CD4-positive, alpha-beta T cell treated with Interleukin-6 for 4 hours (primary cell): ENCODE results near the gene HOXD8.
A peak's percentile ranks its signal among the peaks of the same experiment; 100 is the strongest.

Experiments used
- DNase-seq: peaks from one replicate; pipeline ENCODE4 v3.0.0-alpha.2; 2020; ENCODE audit warnings: mixed read lengths

Gene HOXD8

DNA sequence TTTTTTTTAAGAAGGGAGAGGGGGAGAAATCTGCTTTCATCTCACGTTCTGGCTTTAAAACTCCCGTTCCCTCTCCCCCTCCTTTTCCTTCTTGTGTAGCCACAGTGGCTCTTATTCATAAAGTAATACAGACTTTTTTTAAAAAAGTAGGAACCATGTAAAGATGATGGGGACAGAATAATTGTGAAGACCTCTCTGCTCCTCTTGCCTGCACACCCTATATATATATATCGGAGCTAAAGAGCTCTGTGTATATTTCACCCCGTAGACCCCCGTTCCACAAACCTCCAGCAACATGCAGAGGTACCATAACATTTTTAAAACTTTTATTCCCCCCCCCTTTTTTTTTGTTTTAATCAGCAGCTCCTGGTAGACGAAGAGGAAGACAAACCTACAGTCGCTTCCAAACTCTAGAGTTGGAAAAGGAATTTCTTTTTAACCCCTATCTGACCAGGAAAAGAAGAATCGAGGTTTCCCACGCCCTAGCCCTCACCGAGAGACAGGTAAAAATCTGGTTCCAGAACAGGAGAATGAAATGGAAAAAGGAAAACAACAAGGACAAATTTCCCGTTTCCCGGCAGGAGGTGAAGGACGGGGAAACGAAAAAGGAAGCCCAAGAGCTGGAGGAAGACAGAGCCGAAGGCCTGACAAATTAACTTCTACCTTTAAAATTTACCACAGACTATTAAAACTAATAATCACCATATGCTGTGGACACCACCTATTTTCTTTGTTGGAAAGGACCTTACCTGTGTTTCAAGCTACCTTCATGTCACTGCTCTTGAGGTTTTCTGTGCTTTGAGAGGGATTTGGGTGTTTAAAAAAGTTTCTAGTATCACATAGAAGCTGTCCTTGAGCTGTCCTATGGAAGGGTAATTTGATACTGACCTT lies 1.7 kb downstream of the HOXD8 start:
- no peak for DNase-seq

DNA sequence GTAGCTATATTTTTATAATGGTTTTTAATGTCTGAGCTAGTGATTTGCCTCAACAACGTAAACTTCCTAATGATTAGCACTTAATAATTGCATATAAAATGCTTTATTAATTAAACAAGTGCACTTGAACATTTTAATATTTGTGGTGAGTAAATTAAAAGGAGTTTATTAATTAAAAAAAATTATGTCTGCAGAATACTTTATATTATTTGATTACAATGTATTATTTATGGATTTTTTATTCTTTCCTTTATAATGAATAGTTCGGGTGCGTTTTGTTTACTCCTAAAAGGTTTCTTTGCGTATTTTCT lies 2.3 kb downstream of the HOXD8 start:
- DNase-seq: no peak

DNA sequence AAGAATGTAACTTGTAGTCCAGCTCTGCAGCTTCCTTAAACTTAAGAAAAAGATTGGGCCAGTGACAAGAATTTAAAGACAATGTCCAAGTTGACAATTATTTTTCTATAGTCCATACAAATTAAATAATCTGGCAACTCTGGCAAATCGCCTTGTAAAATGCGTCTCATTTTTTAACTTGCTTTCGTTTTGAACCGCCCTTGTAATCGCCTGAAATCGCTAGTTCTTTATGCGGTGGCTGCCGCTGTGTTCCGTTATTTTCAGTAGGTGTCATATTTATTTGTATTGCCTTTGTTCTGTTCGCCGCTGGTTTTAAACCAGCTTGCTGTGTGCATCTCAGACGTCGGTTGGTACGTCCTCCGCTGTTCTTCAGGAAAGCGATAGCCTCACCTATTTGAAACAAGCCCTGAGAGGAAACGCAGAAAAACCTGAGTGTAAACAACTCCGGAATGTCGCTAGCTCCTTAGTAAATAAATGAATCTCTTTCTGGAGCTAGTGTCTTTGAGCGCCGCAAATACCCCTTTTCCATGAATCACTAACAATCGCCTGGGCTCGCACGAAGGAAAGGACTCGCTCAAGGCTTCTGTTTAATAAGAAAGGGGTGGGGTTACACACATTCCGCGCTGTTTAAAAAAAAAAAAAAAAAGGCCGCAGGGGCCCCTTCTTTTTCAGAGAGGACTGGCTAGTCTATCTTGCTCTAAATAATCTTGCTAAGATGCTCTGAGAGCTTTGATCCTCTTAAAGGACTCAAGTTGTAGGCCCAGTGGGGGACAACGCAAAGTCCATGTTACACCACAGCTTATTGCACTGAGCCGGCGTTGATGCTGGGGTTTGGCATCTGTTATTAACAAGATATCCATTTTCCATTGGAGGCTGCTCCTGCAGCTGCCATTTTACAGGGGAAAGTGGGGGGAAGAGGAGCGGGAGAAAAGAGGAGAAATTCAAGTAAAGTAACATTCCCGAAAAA lies 3.0 kb downstream of the HOXD8 start:
- DNase-seq: no peak

DNA sequence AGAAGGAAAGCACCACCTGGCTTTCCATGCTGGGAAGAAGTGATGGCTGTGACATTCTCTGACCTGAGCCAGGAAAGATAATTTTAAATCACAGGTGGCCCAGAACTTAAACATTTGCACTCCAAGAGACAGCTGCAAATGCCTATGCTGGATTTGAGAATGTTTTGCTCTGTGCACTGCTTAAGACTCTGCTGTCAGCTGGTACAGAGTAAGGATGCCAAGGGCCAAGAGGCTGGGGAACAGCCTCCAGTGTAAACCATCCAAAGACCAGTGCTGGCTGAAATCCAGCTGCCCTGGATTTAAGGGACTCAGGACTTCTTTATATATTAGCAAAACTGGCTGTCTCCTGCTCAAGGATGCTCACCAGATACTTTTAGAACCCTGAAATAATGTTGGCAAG lies 3.9 kb downstream of the HOXD8 start:
- DNase-seq: no peak

DNA sequence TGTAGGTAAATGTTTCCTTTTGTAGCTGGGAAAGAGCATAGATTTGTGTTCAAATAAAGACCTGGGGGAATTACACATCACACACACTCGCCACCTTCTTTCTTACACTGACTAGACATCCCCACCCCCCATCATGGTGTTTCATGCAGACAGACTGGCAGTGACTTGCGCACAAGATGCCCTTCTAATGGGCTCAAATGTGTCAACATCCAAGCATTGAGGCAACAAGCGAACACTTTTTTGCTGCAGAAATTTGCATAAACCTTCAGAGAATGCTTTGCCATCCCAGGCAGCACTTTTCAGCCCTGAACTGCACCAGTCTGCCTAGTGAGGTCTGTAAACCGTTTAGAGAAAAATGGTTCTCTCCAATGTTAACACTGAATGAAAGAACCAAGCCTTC lies 4.5 kb downstream of the HOXD8 start:
- no peak for DNase-seq

DNA sequence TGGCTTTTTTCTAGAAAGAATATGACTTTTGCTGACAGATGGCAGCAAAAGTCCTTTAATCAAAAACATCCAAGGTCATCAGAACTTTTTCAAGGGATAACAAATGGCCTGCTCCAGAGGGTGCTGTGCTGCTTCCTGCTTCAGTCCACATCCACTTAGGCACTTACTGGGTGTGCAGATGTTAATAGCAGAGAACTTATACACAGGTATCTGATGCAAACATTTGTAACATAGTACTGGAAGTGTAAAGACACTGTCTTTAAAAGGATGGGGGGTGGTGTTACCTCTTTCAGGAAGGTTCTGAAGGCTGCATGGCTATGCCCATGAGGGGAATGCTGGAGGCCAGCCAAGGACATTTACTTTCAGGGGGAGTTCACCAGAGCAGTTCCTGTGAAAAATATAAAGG lies 5.5 kb downstream of the HOXD8 start:
- DNase-seq: no peak

DNA sequence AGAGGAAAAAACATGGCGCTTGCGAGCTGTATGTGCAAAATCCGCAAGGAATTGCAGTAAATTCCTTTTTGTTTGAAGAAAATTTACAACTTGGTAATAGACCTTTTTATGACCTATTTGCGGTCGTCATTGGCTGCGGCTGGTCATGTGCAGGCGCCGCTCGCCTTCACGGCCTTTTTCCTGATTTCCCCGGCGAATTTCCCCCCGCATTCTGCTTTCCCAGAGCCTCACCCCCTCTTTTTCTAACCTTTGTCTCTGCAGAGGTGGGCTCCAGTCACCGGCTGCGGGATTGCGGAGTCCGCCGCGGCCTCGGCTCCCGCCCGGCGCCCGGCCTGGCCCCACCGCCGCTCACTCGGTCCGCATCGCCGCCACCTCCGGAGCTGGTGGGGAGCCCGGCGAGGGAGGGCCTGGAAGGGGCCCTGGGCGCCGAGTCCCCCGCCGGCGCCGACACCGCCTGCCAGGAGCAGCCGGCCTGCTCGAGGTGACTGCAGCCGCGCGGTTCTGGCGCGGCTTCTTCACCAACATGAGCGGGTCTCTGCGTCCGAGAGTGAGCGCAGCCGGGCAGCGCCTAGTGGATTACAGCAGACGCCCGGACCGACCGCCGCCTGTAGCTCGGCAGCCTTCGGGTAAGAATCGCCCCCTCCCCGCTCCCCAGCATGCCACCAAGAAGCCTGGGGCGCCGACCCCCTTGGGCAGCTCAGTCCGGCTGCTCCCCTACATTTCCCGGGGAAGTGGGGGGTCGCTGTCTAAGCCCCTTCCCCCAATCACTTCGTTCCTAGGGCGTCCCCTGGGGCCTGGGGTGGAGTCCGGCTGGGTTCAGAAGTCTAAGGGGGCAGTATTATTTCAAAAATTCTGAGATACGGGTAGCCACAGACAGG lies 7.1 kb downstream of the HOXD8 start:
- no peak for DNase-seq

DNA sequence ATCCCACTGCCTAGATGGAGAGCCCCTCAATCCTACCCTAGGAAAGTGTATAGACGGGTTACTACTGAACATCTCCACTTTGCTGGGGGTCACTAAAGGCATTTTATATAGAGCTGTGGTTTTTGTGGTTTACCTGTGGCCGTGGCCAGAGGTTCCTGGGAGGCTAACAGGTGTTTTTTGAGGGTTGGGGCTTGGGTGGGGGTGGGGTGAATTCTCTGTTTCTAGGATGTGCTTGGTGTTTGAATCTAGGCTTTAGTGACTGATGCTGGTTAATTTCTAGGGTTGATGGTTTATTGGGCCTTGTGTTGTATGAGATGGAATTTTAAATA lies 7.7 kb downstream of the HOXD8 start:
- DNase-seq: no peak

DNA sequence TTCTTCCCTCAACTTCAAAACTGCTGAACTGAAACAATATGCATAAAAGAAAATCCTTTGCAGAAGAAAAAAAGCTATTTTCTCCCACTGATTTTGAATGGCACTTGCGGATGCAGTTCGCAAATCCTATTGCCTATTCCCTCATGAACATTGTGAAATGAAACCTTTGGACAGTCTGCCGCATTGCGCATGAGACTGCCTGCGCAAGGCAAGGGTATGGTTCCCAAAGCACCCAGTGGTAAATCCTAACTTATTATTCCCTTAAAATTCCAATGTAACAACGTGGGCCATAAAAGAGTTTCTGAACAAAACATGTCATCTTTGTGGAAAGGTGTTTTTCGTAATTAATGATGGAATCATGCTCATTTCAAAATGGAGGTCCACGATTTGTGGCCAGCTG lies 8.4 kb downstream of the HOXD8 start:
- DNase-seq: no peak

DNA sequence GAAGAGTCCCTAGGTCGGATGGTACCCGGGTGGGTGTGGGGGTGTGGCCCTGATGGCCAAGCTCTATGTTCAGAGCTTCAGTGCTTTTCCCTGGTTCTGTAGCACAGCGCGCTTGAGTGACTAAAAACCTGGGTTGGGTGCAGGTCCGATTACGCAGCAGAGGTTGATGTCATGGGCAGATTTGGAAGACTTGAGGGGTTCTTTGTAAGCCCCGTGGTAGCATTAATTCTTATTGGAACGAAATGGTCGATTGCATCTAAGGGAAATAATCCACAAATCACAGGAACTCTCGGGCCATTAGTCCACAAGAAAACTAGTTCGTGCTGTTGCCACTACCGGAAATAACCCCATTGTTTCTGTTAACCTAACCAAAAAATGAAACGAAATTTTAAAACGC lies 9.0 kb downstream of the HOXD8 start:
- no peak for DNase-seq

DNA sequence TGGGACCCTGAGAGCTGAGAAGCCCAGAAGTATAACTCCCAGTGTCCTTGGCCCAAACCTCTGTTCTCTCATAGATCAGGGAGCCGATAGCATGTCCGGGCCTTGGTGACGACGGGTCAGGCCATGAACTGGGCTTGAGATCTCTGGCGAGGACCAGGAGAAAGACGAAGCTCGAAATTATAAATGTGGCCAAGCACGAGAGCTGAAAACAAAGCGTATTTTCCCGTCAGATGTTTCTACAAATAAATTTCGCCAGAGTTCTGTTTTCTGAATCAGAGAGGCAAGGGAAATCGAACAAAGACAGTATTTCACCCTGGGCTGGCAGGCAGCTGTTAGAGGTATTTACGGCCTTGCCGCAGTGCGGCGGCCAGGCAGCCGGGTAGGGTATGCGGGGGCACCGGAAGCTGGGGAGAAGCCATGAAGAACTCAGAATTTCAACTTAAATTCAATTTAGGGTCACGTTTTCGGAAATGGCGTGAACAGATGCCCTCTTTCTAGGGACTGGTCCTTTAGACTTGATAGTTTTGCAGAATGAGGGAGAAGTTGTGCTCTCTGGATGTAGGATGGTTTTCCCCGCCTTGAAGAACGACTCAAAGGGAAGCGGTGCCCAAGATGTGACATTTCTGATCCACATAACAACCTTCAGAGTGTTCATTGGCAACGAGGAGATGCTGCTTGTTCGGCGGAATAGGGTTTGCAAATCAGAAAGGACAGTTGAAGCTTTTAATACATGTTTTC lies 9.6 kb downstream of the HOXD8 start:
- DNase-seq: no peak

DNA sequence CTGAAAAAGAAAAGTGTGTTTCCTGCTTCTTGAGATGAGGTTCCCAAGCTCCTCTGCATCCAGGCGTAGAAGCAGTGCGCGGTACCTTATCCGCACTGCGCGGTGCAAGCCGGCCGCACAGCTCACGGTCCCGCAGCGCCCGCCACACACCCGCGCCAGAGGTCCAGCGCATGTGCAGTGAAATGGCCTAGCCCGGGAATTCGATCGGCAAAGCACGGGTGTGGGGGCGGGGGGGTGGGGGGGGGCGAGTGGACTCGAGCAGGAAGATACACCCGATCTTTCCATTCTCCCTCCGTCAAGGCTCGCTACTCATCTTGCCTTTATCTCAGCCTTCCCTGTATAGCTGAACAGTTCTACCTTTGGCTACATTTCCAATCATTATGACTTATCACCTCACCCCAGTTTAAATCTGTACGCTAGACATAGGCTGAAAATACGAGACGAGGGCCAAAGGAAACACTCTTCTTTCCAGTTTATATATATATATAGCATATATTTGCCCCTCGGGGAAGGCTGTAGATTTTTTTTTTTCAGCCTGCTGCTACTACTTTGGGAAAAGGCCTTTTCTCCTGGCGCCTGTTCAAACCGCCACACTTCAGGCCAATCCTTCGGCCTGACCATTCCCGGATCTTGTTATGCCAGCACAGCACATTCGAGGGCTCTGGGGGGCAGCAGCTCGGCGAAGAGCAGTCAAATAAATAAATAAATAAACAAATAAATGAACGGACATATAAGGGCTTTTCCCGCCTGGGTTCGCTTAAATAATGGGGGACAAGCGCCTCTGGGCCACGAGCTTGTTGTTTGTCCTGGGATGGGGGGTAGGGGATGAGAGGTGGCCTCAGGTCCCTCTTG lies 10.4 kb downstream of the HOXD8 start:
- no peak for DNase-seq

DNA sequence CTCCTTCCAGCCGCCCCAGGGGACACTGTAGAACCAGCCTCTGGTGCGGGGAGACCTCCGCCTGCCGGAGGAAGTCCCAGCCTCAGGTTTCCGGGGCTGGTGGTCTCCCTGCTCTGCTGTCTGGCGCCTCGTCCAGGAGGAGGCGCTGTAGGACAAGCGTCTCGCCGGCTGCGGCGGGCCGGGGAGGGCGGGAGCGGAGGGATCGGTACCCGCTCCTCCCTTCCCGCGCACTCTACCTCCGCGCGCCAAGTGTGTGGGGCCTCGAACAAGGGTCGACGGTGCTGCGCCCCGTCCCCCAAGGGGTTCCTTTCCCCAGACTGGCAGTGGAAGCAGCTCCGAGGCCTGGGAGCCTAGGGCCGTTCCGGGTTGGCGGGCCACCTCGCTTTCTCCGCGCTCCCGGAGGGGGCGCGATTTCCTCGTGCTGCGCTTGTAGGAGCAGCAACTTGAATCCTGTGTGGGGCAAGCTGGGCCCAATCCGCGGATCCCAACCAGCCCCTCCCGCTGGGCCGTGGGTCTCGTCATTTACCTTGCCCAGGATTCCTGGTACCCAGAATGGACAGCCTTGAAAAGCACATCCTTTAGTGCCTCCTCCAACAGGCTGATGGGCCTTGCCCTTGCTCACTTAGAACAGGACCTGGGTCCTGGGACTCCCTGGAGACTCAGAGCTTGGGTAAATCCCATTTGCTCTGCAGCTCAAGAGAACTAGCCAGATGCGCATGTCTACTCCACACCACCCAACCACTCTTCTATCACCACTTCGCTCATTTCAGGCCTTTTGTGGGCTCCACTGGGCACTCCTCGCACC lies 11.2 kb downstream of the HOXD8 start:
- DNase-seq: peak; percentile 54

DNA sequence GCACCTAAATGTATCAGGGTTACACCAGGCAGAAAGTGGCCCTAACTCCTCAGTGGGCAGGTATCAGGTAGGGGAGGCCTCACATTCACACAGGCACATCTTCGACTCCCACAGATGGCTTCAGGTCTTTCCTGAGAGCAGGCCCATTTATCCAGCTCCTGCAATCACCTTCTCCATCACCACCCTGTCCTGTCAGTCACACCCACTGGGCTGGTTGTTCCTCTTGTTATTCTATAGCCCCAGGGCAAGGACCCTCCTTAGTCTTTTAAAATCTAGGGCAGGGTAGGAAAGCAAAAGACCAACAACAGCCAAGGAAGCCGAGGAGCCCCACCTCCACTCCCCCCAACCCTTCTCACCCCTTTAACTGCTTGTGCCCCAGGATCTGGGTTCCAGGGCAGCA lies 12.8 kb downstream of the HOXD8 start:
- DNase-seq: no peak

DNA sequence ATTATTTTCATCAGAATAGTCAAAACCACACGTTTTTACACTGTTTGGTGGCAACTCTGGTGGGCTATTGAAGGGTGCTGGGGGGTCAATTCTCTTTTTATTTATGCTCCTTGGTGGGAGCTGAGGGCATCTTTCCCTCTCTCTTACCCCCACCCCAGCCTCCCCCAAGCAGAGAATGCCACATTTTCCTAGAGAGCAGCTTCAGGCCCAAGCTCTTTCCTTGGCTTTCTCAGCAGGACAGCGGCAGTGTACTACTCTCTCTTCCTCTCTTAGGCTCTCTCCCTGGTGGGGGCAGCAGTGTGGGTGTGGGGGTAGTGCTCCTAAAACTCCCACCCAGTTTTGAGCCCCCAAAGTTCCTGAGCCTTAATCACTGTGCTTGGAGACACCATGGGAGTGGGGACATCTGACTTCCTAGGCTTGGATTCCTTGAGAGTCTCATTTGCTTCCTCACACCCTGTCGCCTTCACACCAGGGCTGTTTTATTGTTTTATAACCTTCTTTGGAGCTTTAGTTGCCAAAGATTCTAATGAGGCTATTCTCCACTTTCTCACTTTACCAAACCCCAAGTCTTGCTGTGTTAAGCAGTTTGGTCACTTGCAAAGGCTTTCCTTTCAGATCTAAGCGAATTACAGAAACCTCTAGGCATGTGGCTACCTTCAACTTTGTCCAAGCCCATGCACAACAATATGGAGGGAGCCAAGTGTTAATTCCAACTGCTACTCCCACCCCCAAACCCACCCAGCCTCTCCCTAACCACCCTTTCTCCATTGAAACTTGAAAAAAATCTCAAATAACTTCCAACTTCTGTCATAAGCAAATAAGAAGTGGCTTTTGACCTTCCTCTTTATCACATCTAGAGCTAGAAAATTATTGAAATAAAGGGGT lies 15.8 kb downstream of the HOXD8 start:
- no peak for DNase-seq

DNA sequence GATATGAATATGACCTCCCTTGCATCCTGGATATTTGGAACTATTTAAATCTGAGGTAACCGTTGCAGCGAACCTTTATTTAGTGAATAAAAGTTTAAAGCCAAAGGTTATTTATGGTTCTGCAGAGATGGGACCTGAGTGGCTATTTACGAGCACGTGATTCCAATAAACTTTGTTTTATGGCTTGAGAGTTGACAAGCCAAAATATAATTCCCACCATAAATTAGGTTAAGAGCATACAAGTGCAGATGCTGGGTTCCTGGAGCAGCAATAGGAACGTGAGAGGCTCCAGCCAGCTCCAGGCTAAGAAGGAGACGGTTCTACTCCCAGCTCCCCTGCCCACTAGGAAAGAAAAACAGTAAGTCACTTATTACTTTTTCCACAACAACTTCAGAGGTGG lies 16.6 kb downstream of the HOXD8 start:
- no peak for DNase-seq

DNA sequence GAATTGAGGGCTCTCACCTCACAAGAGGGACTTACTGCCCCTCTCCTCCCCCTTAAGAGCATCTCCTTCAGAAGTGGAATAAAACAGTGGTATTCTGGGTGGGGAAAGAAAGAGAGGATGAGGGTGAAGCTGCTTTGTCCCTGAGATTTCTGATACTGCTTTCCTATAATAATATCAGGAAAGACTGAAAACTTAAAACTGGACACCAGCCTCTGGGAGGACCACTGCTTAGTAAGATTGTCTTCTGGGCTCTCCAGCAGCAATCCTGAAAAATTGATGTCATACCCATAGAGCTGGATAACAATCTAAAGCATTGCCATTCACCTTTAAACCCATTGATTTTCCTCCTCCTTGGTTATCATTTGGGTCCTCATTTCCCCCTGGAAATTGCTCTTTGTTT lies 17.1 kb downstream of the HOXD8 start:
- DNase-seq: no peak

DNA sequence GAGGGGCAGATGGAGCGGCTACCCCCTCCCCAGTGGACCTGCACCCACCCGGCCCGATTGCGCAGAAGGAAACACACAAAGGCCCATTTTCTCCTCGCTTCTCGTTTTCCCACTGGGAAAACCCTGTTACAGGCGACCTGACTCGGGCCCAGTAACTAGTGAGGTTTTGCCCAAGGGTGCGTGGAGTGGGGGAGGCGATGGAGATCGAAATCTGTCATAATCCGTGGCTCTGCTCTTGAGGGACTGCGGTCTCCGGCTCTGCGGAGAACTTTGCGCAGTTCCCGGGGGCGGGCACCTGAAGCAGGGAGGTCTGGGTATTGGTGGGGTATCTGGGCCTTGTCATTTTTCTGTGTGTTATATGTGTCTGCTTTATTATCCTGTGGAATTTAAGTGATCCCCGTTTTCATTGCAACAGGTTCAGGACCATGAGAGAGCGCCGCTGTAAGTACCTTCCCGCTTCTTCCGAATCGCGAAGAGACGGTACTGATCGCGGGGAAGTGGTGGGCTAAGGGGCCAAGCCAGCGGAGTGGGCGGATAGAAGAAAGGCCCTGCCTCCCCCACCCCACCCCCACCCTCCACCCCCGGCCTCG lies 17.8 kb downstream of the HOXD8 start:
- no peak for DNase-seq
